K562 (cell line): ENCODE data around the gene STK11. TPM values are rescaled to one million over a fixed set of nuclear protein-coding genes. Genes with fewer than 3 reads are reported as not detected.

ENCODE experiments used
- BDP1 ChIP-seq: IDR thresholded peaks from 3 replicates; pipeline ENCODE4 v1.6.1; 2011; ENCODE audit not compliant: insufficient read length, insufficient read depth
- CBFA2T3 ChIP-seq: fragments of 450-650 bp; IDR thresholded peaks from 2 replicates; pipeline ENCODE4 v1.6.1; 2017
- CBX3 ChIP-seq, 2 experiments: IDR thresholded peaks; 1 replicate in 1 of 2; 2 replicates in 1 of 2; pipeline ENCODE4 v1.6.1; 2012; ENCODE audit warnings: inconsistent platforms in 2 of 2, low read length in 2 of 2, borderline replicate concordance in 1 of 2, control low read depth in 1 of 2
- EGR1 ChIP-seq: fragments of 450-650 bp; conservative IDR thresholded peaks from 2 replicates; pipeline ENCODE4 v1.6.1; 2017; ENCODE audit warnings: mild to moderate bottlenecking
- MECOM ChIP-seq: fragments of 250-450 bp; sonication (Bioruptor Pico); IDR thresholded peaks from 2 replicates; pipeline ENCODE4 v1.8.0; 2022; ENCODE audit warnings: inconsistent platforms
- MIER1 ChIP-seq: fragments of 450-650 bp; IDR thresholded peaks from 2 replicates; pipeline ENCODE4 v1.6.1; 2016; ENCODE audit warnings: antibody characterized with exemption, mild to moderate bottlenecking, low read depth
- NFE2 ChIP-seq: IDR thresholded peaks from 2 replicates; pipeline ENCODE4 v1.6.1; 2014; ENCODE audit warnings: antibody characterized with exemption, low read depth
- NFIC ChIP-seq: fragments of 450-650 bp; IDR thresholded peaks from 2 replicates; pipeline ENCODE4 v1.6.1; 2017; ENCODE audit warnings: mild to moderate bottlenecking, inconsistent platforms
- NR3C1 ChIP-seq: sonication (generic); formaldehyde crosslinking; IDR thresholded peaks from 2 replicates; pipeline ENCODE4 v1.8.1; 2022; ENCODE audit warnings: missing genetic modification reagents
- PHB2 ChIP-seq: fragments of 450-650 bp; IDR thresholded peaks from 2 replicates; pipeline ENCODE4 v1.6.1; 2017; ENCODE audit warnings: low read depth
- PHF8 ChIP-seq: fragments of 200-600 bp; sonication (generic); IDR thresholded peaks from 2 replicates; pipeline ENCODE4 v1.6.1; 2012; ENCODE audit warnings: mixed run types, mild to moderate bottlenecking, inconsistent platforms, low read length, moderate library complexity, borderline replicate concordance
- POLR2AphosphoS2 ChIP-seq: IDR thresholded peaks from 2 replicates; pipeline ENCODE4 v1.6.1; 2012; ENCODE audit warnings: low read length, improper control_type of control experiment
- TRIM28 ChIP-seq: fragments of 450-650 bp; IDR thresholded peaks from 2 replicates; pipeline ENCODE4 v1.6.1; 2017
- ZNF3 ChIP-seq: fragments of 250-450 bp; sonication (Bioruptor Pico); IDR thresholded peaks from 2 replicates; pipeline ENCODE4 v1.5.0; 2021; ENCODE audit warnings: mild to moderate bottlenecking, moderate library complexity
- ZNF551 ChIP-seq: fragments of 250-450 bp; sonication (Bioruptor Pico); IDR thresholded peaks from 2 replicates; pipeline ENCODE4 v1.5.0; 2021; ENCODE audit warnings: mild to moderate bottlenecking, moderate library complexity
- polyA plus RNA-seq, 8 experiments: library from polyadenylated mRNA; depleted of rRNA in 4 of 8; stranded (reverse) in 5 of 8; unstranded in 3 of 8; fragments of >200 nt; fragmentation: Nextera tagmentation in 2 of 8; fragmentation: Illumina TruSeq in 1 of 8; extraction: Ambion mirVana in 2 of 8; extraction: Trizol in 1 of 8; gene quantifications; 2 replicates each; pipeline versions ENCODE4 v1.2.1 to v1.2.3, GENCODE V29; 2011 to 2014; ENCODE audit warnings: inconsistent platforms in 1 of 8, missing spikeins in 1 of 8
- total RNA-seq, 7 experiments: library from RNA; depleted of rRNA in 6 of 7; stranded (reverse); fragments of >200 nt in 6 of 7; fragmentation: Illumina TruSeq in 2 of 7; extraction: Trizol in 2 of 7; gene quantifications; 2 replicates each; pipeline versions ENCODE4 v1.2.1 to v1.2.3, GENCODE V29; 2011 to 2021; ENCODE audit warnings: low replicate concordance in 1 of 7
- TF ChIP-seq, protein P1 (sequence below), 2 experiments: fragments of 450-650 bp; conservative IDR thresholded peaks; 2 replicates each; pipeline ENCODE4 v1.6.1; 2017; ENCODE audit warnings: mild to moderate bottlenecking in 2 of 2, moderate library complexity in 2 of 2
- TF ChIP-seq, protein P2 (sequence below): fragments of 450-650 bp; IDR thresholded peaks from 2 replicates; pipeline ENCODE4 v1.6.1; 2016; ENCODE audit warnings: antibody characterized with exemption
- TF ChIP-seq, protein P3 (sequence below): fragments of 450-650 bp; formaldehyde crosslinking; IDR thresholded peaks from 2 replicates; pipeline ENCODE4 v1.4.0; 2020; ENCODE audit warnings: mild to moderate bottlenecking, mixed read lengths
- TF ChIP-seq, protein P4 (sequence below): fragments of 250-450 bp; sonication (Bioruptor Pico); IDR thresholded peaks from 2 replicates; pipeline ENCODE4 v1.5.1; 2021; ENCODE audit warnings: mild to moderate bottlenecking
- TF ChIP-seq, protein P5 (sequence below): fragments of 250-450 bp; sonication (Bioruptor Pico); IDR thresholded peaks from 2 replicates; pipeline ENCODE4 v1.5.0; 2022; ENCODE audit warnings: mild to moderate bottlenecking
- TF ChIP-seq, protein P6 (sequence below): fragments of 450-650 bp; IDR thresholded peaks from 2 replicates; pipeline ENCODE4 v1.6.1; 2016; ENCODE audit warnings: low read depth, mild to moderate bottlenecking, moderate library complexity

The STK11 gene
- total and polyA plus RNA-seq, 9 of the 15 experiments (the other 6 are each of a cell fraction or from before 2014, with no cell fraction given), result 0.15 to 96.5 (median 31.7) TPM

DNA sequence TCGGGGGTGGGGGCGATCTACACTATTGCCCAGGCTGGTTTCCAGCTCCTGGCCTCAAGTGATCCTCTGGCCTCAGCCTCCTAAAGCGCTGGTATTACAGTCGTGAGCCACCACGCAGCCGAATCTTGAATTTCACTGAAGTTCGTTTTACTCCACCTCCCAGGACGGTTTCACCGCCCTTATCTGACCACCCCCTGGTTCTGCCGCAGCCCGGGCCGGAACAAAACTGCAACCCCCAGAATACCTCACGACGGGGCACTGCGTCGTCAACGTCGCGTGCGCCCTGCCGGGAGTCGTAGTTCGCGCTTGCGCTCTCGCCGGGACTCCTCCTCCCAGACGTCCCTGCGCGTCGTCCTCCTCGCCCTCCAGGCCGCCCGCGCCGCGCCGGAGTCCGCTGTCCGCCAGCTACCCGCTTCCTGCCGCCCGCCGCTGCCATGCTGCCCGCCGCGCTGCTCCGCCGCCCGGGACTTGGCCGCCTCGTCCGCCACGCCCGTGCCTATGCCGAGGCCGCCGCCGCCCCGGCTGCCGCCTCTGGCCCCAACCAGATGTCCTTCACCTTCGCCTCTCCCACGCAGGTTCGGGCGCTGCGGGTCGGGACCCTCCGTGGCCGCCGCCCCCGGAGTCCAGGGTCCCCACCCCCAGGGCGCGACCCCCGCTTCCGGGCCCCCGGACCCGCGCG, 36.0 kb downstream of the STK11 start, which contains the start of gene ATP5F1D (continued):
- no peak for TF ChIP-seq NFIC
- TF ChIP-seq, protein P1, sequence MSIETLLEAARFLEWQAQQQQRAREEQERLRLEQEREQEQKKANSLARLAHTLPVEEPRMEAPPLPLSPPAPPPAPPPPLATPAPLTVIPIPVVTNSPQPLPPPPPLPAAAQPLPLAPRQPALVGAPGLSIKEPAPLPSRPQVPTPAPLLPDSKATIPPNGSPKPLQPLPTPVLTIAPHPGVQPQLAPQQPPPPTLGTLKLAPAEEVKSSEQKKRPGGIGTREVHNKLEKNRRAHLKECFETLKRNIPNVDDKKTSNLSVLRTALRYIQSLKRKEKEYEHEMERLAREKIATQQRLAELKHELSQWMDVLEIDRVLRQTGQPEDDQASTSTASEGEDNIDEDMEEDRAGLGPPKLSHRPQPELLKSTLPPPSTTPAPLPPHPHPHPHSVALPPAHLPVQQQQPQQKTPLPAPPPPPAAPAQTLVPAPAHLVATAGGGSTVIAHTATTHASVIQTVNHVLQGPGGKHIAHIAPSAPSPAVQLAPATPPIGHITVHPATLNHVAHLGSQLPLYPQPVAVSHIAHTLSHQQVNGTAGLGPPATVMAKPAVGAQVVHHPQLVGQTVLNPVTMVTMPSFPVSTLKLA (conservative IDR thresholded peaks at IDR 0.05), result peak; percentile 57 to 75
- TF ChIP-seq, protein P2, sequence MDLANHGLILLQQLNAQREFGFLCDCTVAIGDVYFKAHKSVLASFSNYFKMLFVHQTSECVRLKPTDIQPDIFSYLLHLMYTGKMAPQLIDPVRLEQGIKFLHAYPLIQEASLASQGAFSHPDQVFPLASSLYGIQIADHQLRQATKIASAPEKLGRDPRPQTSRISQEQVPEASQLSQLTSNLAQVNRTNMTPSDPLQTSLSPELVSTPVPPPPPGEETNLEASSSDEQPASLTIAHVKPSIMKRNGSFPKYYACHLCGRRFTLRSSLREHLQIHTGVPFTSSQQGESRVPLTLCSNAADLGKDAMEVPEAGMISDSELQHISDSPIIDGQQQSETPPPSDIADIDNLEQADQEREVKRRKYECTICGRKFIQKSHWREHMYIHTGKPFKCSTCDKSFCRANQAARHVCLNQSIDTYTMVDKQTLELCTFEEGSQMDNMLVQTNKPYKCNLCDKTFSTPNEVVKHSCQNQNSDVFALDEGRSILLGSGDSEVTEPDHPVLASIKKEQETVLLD, result peak; percentile 95
- TF ChIP-seq, protein P3, sequence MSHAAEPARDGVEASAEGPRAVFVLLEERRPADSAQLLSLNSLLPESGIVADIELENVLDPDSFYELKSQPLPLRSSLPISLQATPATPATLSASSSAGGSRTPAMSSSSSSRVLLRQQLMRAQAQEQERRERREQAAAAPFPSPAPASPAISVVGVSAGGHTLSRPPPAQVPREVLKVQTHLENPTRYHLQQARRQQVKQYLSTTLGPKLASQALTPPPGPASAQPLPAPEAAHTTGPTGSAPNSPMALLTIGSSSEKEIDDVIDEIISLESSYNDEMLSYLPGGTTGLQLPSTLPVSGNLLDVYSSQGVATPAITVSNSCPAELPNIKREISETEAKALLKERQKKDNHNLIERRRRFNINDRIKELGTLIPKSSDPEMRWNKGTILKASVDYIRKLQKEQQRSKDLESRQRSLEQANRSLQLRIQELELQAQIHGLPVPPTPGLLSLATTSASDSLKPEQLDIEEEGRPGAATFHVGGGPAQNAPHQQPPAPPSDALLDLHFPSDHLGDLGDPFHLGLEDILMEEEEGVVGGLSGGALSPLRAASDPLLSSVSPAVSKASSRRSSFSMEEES (CRISPR knock-in tag), result no peak
- no peak for TF ChIP-seq PHB2
- TF ChIP-seq EGR1, result peak; percentile 69; the same call in 1 of the 2 replicates
- TF ChIP-seq MIER1, result no peak
- peak; percentile 68; the same call in 1 of the 2 replicates for TF ChIP-seq PHF8
- TF ChIP-seq, protein P4, sequence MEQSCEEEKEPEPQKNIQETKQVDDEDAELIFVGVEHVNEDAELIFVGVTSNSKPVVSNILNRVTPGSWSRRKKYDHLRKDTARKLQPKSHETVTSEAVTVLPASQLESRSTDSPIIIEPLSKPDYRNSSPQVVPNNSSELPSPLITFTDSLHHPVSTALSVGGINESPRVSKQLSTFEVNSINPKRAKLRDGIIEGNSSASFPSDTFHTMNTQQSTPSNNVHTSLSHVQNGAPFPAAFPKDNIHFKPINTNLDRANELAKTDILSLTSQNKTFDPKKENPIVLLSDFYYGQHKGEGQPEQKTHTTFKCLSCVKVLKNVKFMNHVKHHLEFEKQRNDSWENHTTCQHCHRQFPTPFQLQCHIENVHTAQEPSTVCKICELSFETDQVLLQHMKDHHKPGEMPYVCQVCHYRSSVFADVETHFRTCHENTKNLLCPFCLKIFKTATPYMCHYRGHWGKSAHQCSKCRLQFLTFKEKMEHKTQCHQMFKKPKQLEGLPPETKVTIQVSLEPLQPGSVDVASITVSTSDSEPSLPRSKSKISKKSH (CRISPR knock-in tag), result no peak
- TF ChIP-seq, protein P5, sequence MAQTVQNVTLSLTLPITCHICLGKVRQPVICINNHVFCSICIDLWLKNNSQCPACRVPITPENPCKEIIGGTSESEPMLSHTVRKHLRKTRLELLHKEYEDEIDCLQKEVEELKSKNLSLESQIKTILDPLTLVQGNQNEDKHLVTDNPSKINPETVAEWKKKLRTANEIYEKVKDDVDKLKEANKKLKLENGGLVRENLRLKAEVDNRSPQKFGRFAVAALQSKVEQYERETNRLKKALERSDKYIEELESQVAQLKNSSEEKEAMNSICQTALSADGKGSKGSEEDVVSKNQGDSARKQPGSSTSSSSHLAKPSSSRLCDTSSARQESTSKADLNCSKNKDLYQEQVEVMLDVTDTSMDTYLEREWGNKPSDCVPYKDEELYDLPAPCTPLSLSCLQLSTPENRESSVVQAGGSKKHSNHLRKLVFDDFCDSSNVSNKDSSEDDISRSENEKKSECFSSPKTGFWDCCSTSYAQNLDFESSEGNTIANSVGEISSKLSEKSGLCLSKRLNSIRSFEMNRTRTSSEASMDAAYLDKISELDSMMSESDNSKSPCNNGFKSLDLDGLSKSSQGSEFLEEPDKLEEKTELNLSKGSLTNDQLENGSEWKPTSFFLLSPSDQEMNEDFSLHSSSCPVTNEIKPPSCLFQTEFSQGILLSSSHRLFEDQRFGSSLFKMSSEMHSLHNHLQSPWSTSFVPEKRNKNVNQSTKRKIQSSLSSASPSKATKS, result no peak
- TF ChIP-seq BDP1, result no peak
- no peak; the same call in 1 of the 2 replicates for TF ChIP-seq NFE2
- TF ChIP-seq, protein P6, sequence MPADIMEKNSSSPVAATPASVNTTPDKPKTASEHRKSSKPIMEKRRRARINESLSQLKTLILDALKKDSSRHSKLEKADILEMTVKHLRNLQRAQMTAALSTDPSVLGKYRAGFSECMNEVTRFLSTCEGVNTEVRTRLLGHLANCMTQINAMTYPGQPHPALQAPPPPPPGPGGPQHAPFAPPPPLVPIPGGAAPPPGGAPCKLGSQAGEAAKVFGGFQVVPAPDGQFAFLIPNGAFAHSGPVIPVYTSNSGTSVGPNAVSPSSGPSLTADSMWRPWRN, result no peak
- TF ChIP-seq CBFA2T3, result no peak
- no peak for TF ChIP-seq POLR2AphosphoS2
- no peak for TF ChIP-seq TRIM28
- no peak for TF ChIP-seq NR3C1 (CRISPR knock-in tag)
- TF ChIP-seq ZNF3 (CRISPR knock-in tag), result no peak
- no peak for TF ChIP-seq MECOM (CRISPR knock-in tag)
- TF ChIP-seq ZNF551 (CRISPR knock-in tag), result no peak
- TF ChIP-seq CBX3 (IDR thresholded peaks at IDR 0.05; ENCODE audit: borderline replicate concordance in 1 of 2, low read length in 2 of 2), result peak in 1 of 2 experiments; percentile 42; a peak in 1 of 3 replicates
